ENCODE measurements around the gene NACC2. TPM values are rescaled to one million over a fixed set of nuclear protein-coding genes. Genes with fewer than 3 reads are reported as not detected.
"Not testable (repeated sequence)": the region's sequence is repeated elsewhere in the genome, so short reads cannot be mapped to it uniquely, and the experiment has no call there.

NACC2 gene
- total RNA-seq, 6 experiments from 2014 or later, result 38.2 to 46.7 (median 40.2) TPM

DNA sequence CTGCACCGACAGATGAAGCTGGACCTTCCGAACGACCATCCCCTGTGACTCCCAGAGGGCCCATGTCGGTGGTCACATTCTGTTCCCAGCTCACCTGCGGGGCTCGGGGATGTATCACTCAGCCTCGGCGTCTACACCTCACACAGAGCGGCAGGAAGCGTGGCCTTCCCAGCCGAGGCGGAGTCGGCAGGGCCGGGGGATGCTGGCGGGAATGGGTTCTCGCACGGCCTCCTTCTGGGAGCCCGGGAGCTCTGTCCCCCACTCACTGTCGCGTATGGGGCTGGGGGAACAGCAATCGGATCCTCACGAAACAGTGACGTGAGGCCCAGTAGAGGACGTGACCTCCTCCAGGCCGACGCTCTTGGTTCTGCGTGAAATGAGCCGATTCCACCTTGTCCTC is 20.4 kb downstream of the NACC2 start:
- DNase-seq, result no peak
- Mint-ChIP-seq H3K36me3 (ENCODE audit: low read depth) (peaks cover 16% of the 10 kb centered on the region), H3K27me3 (ENCODE audit: insufficient read depth) (no peaks in the 10 kb centered on the region; the same call in 1 of the 2 replicates), H3K27ac (no peak overlapping the region), H3K9me3 (no peaks in the 10 kb centered on the region), H3K4me3 (no peak overlapping the region), H3K4me1 (ENCODE audit: low read depth) (peaks cover 5% of the 10 kb centered on the region; the same call in 1 of the 2 replicates)
- TF ChIP-seq CTCF (IDR thresholded peaks at IDR 0.05), result no peak

DNA sequence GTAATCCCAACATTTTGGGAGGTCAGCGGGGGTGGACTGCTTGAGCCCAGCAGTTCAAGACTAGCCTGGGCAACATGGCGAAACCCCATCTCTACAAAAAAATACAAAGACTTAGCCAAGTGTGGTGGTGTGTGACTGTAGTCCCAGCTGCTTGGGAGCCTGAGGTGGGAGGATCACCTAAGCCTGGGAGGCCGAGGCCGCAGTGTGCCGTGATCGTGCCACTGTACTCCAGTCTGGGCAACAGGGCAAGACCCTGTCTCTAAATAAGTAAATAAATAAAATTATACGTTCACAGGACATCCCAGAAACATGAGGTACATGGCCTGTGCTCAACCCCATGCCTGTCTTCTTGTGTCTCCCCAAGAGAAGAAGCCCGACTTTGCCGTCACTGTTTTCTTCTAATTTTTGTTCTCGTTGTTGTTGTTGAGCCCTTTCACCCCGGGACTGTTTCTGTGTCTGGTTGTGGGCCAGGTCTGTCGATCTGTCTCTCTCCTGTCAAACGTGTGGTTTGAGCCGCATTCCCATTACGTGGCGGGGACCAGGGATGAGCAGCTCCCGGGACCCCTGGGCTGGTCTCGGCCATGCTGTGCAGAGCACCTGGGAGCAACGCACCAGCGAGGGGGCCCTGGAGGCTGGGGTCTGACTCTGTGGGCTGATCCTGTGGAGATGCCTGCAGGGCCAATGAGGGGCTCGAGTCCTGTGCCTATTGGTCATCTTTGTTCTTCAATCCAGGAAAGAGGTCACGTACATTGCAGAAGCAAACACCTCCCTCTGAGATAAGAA is 32.2 kb downstream of the NACC2 start:
- Mint-ChIP-seq H3K27me3 (ENCODE audit: insufficient read depth) (no peaks in the 10 kb centered on the region; the same call in 1 of the 2 replicates), H3K4me3 (no peak overlapping the region), H3K9me3 (0 out of 2 replicates have a peak, but pooled peaks cover 2% of the 10 kb centered on the region), H3K27ac (no peak overlapping the region), H3K4me1 (ENCODE audit: low read depth) (peaks cover 22% of the 10 kb centered on the region), H3K36me3 (ENCODE audit: low read depth) (peaks cover 24% of the 10 kb centered on the region)
- no peak for TF ChIP-seq CTCF (IDR thresholded peaks at IDR 0.05)
- DNase-seq, result no peak

GRCh38 chr9:136061916-136062315 is 33.2 kb downstream of the NACC2 start:
- H3K4me3 Mint-ChIP-seq; DNase-seq; H3K9me3 Mint-ChIP-seq; H3K27ac Mint-ChIP-seq; H3K27me3 Mint-ChIP-seq (ENCODE audit: insufficient read depth): not testable (repeated sequence)
- Mint-ChIP-seq H3K4me1 (ENCODE audit: low read depth) (peaks cover 28% of the 10 kb centered on the region), H3K36me3 (ENCODE audit: low read depth) (peaks cover 16% of the 10 kb centered on the region)

DNA sequence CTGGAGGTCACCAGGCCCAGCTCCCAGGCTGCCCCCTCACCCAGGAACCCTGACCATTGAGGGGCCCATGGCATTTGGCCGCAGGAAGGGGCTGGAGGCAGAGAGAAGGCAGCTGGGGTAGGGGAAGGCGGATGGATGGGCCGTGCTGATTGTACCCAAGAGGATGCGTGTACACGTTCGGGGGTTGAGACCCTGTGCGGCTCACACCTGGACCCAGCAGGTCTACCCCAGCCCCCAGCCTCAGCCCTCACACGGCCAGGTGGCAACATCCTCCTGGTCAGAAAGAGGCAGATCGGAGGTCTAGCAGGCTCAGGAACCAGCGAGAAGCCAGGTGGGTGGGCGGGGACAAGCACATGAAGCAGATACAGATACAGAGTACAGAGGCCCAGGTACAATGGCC is 33.7 kb downstream of the NACC2 start:
- no peak overlapping the region for H3K27ac Mint-ChIP-seq
- DNase-seq, result no peak

DNA sequence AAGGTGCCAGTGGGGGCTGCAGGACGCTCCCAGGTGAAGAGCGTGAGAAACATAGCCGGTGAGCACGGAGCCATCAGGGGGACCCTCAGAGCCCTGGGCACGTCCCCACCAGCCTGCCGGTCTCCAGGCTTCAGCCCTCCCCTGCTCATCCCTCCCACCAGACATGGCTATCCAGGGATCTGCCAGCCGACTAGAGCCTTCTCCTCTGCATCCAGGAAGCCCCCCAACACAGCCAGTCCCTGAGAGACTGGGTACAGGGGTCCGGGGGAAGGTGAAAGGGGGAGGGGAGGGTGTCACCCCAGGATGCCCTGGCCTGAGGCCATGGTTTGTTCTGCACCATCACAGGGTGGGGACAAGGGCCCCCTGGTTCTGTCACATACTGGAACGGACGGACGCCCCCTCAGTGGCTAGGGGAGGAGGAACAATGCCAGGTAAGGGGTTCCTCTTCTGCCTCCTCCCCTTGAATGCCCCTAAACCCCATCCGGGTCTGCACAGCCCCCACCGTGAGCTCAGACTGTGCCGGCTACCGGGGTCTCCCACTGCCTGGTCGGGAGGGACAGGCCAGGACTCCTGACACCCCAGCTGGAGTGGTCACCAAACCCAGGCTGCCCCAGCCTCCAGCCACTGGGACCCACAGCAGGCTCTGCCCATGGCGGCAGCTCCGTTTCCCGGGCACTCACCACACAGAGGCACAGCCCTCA is 34.3 kb downstream of the NACC2 start:
- no peaks in the 10 kb centered on the region; the same call in 1 of the 2 replicates for H3K27me3 Mint-ChIP-seq (ENCODE audit: insufficient read depth)
- no peak for TF ChIP-seq CTCF (IDR thresholded peaks at IDR 0.05)

More for the DNA sequence above, 33.7 kb downstream of the NACC2 start:
- peaks cover 26% of the 10 kb centered on the region for H3K4me1 Mint-ChIP-seq (ENCODE audit: low read depth)
- no peak overlapping the region for H3K4me3 Mint-ChIP-seq
- no peaks in the 10 kb centered on the region; the same call in 1 of the 2 replicates for H3K27me3 Mint-ChIP-seq (ENCODE audit: insufficient read depth)
- H3K9me3 Mint-ChIP-seq, result no peaks in the 10 kb centered on the region
- H3K36me3 Mint-ChIP-seq (ENCODE audit: low read depth), result peaks cover 13% of the 10 kb centered on the region
- no peak for TF ChIP-seq CTCF (IDR thresholded peaks at IDR 0.05)

More for the DNA sequence above, 34.3 kb downstream of the NACC2 start:
- peaks cover 22% of the 10 kb centered on the region for H3K4me1 Mint-ChIP-seq (ENCODE audit: low read depth)
- no peak overlapping the region for H3K4me3 Mint-ChIP-seq
- H3K9me3 Mint-ChIP-seq, result no peaks in the 10 kb centered on the region
- no peak for DNase-seq
- H3K36me3 Mint-ChIP-seq (ENCODE audit: low read depth), result peaks cover 8% of the 10 kb centered on the region; the same call in 1 of the 2 replicates
- no peak overlapping the region for H3K27ac Mint-ChIP-seq

Data from HFFc6 (cell line).